Glutamatergic neuron (in vitro differentiated cells): ENCODE data around the gene MYO1D. TPM values are rescaled to one million over a fixed set of nuclear protein-coding genes. Genes with fewer than 3 reads are reported as not detected.

ENCODE experiments used
- DNase-seq: peaks from one replicate; pipeline ENCODE4 v3.0.0; 2022
- H3K27ac Mint-ChIP-seq: one replicate; pipeline ENCODE4 v1.8.0; 2020; ENCODE audit warnings: mild to moderate bottlenecking, mixed read lengths, inconsistent platforms; ENCODE audit not compliant: unreplicated experiment
- H3K27me3 Mint-ChIP-seq: one replicate; pipeline ENCODE4 v1.8.0; 2020; ENCODE audit warnings: mild to moderate bottlenecking, moderate library complexity, mixed read lengths, inconsistent platforms; ENCODE audit not compliant: unreplicated experiment
- H3K36me3 Mint-ChIP-seq: one replicate; pipeline ENCODE4 v1.8.0; 2020; ENCODE audit warnings: mild to moderate bottlenecking, mixed read lengths, inconsistent platforms; ENCODE audit not compliant: unreplicated experiment
- H3K4me1 Mint-ChIP-seq: one replicate; pipeline ENCODE4 v1.8.0; 2020; ENCODE audit warnings: mild to moderate bottlenecking, low read depth, mixed read lengths, inconsistent platforms; ENCODE audit not compliant: unreplicated experiment
- H3K4me3 Mint-ChIP-seq: one replicate; pipeline ENCODE4 v1.8.0; 2020; ENCODE audit warnings: mild to moderate bottlenecking, mixed read lengths, inconsistent platforms; ENCODE audit not compliant: unreplicated experiment
- H3K9me3 Mint-ChIP-seq: one replicate; pipeline ENCODE4 v1.8.0; 2020; ENCODE audit warnings: mild to moderate bottlenecking, moderate library complexity, mixed read lengths, inconsistent platforms; ENCODE audit not compliant: unreplicated experiment
- total RNA-seq: library from RNA; stranded (reverse); fragmentation: NEBNext Ultra II Directional; extraction: Animal tissue kit (Norgen Biotek cat#: 25700); gene quantifications from one replicate; pipeline ENCODE4 v1.2.1, GENCODE V29; 2021; ENCODE audit not compliant: unreplicated experiment
- TF ChIP-seq, protein P1 (sequence below): fragments of 200-600 bp; sonication (generic); IDR thresholded peaks from one replicate; pipeline ENCODE4 v1.5.0; 2021; ENCODE audit not compliant: partially characterized antibody, unreplicated experiment

MYO1D gene
- total RNA-seq, 1 donor from 2014 or later: 5.3 TPM

DNA sequence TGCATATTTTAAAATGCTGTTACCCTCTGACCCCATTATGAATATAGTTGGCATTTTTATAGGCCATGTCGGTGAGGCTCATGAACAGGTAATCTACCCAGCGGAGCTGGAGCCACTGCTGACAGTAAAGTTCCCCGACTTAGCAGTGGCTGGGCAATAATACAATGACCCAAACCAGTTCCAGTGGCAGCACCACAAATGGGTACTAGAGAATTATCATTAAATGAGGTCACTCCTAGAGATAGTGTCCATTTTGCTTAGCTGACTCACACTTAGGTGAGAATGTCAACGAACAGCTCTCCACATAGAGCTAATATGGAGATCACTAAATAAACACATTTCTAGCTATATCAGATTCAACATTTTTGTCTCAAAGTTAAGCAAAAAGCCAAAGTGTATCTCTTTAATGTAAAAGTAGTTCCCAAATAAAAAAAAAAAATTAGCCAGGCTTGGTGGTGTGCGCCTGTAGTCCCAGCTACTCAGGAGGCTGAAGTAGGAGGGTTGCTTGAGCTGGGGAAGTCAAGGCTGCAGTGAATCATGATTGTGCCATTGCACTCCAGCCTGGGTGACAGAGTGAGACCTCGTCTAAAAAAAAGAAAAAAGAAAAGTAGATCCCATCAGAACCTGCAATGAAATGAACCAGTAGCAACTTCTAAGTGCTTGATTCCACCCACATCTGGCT, 7.4 kb downstream of the MYO1D start:
- Mint-ChIP-seq H3K27ac (no peak overlapping the region), H3K9me3 (peaks cover 2% of the 10 kb centered on the region), H3K4me1 (no peaks in the 10 kb centered on the region), H3K36me3 (no peaks in the 10 kb centered on the region), H3K4me3 (no peak overlapping the region), H3K27me3 (no peaks in the 10 kb centered on the region)
- DNase-seq: no peak
- TF ChIP-seq, protein P1, sequence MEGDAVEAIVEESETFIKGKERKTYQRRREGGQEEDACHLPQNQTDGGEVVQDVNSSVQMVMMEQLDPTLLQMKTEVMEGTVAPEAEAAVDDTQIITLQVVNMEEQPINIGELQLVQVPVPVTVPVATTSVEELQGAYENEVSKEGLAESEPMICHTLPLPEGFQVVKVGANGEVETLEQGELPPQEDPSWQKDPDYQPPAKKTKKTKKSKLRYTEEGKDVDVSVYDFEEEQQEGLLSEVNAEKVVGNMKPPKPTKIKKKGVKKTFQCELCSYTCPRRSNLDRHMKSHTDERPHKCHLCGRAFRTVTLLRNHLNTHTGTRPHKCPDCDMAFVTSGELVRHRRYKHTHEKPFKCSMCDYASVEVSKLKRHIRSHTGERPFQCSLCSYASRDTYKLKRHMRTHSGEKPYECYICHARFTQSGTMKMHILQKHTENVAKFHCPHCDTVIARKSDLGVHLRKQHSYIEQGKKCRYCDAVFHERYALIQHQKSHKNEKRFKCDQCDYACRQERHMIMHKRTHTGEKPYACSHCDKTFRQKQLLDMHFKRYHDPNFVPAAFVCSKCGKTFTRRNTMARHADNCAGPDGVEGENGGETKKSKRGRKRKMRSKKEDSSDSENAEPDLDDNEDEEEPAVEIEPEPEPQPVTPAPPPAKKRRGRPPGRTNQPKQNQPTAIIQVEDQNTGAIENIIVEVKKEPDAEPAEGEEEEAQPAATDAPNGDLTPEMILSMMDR: no peak

DNA sequence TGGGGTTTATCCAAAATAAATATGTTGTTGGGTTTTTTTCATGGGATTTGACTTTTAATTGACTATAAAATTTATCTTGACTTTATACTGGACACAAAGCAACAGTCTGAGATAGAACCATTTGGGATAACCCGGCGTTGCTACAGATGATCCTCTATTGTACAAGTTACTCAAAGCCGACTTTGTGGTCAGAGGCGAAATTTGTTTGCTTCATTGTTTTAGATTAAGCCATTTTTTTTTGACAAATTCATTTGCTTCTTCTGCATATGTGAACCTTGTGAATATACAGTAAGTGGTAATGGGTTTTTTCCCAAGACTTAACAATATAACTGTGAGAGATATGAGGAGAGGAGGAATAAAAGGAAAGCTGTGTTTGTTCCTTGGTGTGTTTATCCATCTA, 11.8 kb downstream of the MYO1D start:
- Mint-ChIP-seq H3K36me3 (no peaks in the 10 kb centered on the region), H3K4me1 (no peaks in the 10 kb centered on the region), H3K27me3 (no peaks in the 10 kb centered on the region), H3K9me3 (peaks cover 2% of the 10 kb centered on the region), H3K27ac (no peak overlapping the region), H3K4me3 (no peak overlapping the region)
- no peak for DNase-seq
- TF ChIP-seq, protein P1: no peak

DNA sequence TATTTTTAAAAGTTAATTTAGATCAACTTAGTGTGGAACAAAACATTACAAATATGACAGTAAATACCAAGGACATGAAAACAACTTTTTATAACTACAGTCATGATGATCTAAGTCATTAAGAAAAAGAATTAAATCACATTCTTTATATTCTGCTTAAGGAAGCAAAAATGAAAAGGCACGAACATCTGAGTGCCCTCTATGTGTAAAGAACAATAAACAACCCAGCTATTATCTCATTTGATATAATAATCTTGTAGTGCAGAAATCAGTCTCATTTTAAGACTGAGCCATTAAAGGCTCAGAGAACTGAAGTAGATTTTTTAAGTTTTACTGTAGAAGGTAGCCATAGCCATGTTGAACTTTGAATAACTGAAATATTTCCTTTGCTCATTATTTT, 13.4 kb downstream of the MYO1D start:
- TF ChIP-seq, protein P1: no peak
- Mint-ChIP-seq H3K36me3 (no peaks in the 10 kb centered on the region), H3K4me1 (no peaks in the 10 kb centered on the region), H3K9me3 (no peaks in the 10 kb centered on the region), H3K27me3 (no peaks in the 10 kb centered on the region), H3K27ac (no peak overlapping the region), H3K4me3 (no peak overlapping the region)
- DNase-seq: no peak

DNA sequence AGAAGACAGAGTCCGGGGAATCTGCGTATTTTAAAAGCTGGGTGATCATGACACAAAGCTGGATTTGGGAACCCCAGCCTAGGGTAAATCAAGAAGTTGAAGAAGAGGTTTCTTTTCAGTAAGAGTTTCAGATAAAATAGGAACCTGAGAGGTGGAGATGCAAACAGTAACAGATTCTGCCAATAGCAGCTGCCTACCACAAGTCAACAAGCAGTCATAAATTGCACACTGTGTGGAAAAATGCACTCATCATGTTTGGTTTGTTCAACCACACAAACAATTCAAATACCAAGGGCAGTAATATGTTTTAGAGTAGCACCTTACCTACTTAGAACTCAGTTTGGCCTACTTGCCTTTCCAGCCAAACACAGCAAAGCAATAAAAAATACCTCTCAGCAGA, 14.0 kb downstream of the MYO1D start:
- H3K4me1 Mint-ChIP-seq: no peaks in the 10 kb centered on the region
- DNase-seq: no peak
- TF ChIP-seq, protein P1: no peak
- H3K9me3 Mint-ChIP-seq: no peaks in the 10 kb centered on the region
- H3K4me3 Mint-ChIP-seq: no peak overlapping the region
- no peaks in the 10 kb centered on the region for H3K27me3 Mint-ChIP-seq
- H3K36me3 Mint-ChIP-seq: no peaks in the 10 kb centered on the region
- no peak overlapping the region for H3K27ac Mint-ChIP-seq

DNA sequence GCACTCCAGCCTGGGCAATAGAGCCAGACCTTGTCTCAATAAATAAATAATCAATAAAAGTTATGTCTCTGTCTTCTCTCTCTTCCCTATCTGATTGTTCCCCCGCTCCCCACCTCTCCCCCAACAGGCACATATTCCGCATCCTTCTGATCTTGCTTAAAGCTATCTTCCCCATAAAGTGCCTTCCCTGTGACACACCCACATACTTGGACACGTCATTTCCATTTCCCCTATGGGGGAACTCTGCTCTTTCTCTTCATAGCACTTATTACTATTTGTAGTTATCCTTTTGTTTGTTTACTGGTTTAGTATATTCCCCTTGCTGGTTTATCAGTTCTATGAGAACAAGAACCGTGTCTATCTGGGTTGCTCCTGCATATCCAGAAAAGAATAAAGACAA, 14.9 kb downstream of the MYO1D start:
- Mint-ChIP-seq H3K9me3 (peaks cover 2% of the 10 kb centered on the region), H3K27ac (no peak overlapping the region), H3K4me3 (no peak overlapping the region), H3K27me3 (no peaks in the 10 kb centered on the region), H3K36me3 (no peaks in the 10 kb centered on the region), H3K4me1 (no peaks in the 10 kb centered on the region)
- DNase-seq: no peak
- TF ChIP-seq, protein P1: no peak
